ENCODE measurements around the gene RPL15. TPM values are rescaled to one million over a fixed set of nuclear protein-coding genes. Genes with fewer than 3 reads are reported as not detected.

The RPL15 gene
- polyA plus RNA-seq (2011; rRNA removed) (2,933 and 3,149 TPM in 2 replicates), polyA plus RNA-seq (2017; fragmentation: RNase III; extraction: RNeasy Plus Mini Kit Qiagen cat#74134 plus additional on column Dnase treatment) (2,088 to 2,178 TPM (median 2,158 TPM) in 3 replicates), polyA minus RNA-seq (2011; rRNA and poly(A)+ RNA removed) (1,758 and 1,776 TPM in 2 replicates)
- 4,919 and 4,999 TPM in 2 replicates for polyA plus RNA-seq (2012; cell fraction: cytosol; rRNA removed)
- 2,649 and 2,666 TPM in 2 replicates for polyA plus RNA-seq (2012; cell fraction: nucleus; rRNA removed)

DNA sequence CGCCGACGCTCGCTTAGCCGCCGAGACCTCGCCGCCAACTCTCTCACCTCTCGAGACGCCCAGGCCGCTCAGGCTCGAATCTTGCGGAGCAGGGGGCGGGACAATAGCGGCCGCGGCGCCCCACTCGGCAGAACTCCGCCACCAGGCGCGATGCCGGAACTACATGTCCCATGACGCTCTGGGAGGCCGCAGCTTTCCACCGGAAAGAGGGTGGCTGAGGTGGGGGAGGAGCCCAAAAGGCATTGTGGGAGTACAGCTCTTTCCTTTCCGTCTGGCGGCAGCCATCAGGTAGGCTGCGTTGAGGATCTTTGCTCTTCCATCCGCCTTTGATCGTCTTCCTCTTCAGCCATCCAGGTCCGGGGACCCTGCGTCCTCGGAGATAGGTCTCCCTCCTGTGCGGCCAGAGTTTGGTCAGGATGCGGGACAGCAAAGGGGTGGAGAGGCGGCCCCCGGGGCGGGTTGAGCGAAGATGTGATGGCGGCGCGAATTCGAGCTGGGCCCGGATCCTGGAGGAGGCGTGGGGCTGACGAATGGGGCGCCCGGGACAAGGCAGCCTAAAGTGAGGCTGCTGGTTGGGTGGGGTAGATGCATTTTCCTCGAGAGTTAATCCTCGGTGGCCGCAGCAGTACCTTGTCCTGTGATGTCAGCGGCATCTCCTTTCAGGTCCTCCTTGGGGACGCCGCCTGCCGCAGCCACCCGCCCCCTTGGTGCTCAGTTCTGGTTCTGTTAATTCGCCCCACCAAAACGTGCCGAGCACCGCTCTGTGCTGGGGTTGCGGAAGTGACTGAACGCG lies at the start of gene RPL15, which contains the start of gene NKIRAS1:
RPL15 (plus strand) TSS at position 247 of the 793 bp plus-strand sequence. CDS start 728 bp downstream, outside the sequence.
NKIRAS1 (minus strand) TSS at position 105 of the 793 bp plus-strand sequence. CDS start 6,086 bp downstream, outside the sequence.
- ChIA-PET CTCF (interaction anchor here (1.4 to 3.2 kb wide), 2 partner anchors 28 to 41 kb away, joined by 3 to 7 read pairs; no protein-coding TSS in a partner anchor), POLR2A (interaction anchor here (0.6 to 2.2 kb wide), 50 partner anchors 8 to 727 kb away, joined by 3 to 51 read pairs (median 4); no protein-coding TSS in a partner anchor)
- DNase-seq (ENCODE audit: low read depth in 1 of 2, low spot score in 1 of 2) (peak; percentile 94 to 97), FAIRE-seq (no peak), ATAC-seq (peak; percentile 94 to 95)
- peaks cover 46% of the 10 kb centered on the region for H3K4me1 ChIP-seq
- H3K27ac ChIP-seq = peak within 1 kb of the TSS; percentile 97 to 99
- 3% methylated on average over 36 of the region's 64 CpGs for WGBS (ENCODE audit: missing lambda C conversion rate)
- peak within 1 kb of the TSS; percentile 98 for H3K4me2 ChIP-seq
- peak within 1 kb of the TSS; percentile 91 for H3K4me3 ChIP-seq
- no peaks in the 10 kb centered on the region for H3K9me3 ChIP-seq
- TF ChIP-seq KDM1A (IDR thresholded peaks at IDR 0.05; ENCODE audit: low read depth) (no peak), EP300 (IDR thresholded peaks at IDR 0.05) (no peak; a peak in 1 of 5 replicates), KDM5A (IDR thresholded peaks at IDR 0.05) (no peak), JUN (IDR thresholded peaks at IDR 0.05) (peak; percentile 92 to 99), POLR2A (IDR thresholded peaks at IDR 0.05; ENCODE audit: low read length) (peak; percentile 99), HOXB13 (CRISPR knock-in tag; IDR thresholded peaks at IDR 0.05; ENCODE audit: low read depth) (no peak), REST (IDR thresholded peaks at IDR 0.05) (peak; percentile 14; the same call in 1 of the 2 replicates), TP53 (CRISPR knock-in tag; IDR thresholded peaks at IDR 0.05) (peak; percentile 19; the same call in 1 of the 2 replicates), FOXS1 (CRISPR knock-in tag; IDR thresholded peaks at IDR 0.05) (peak; percentile 57; the same call in 1 of the 2 replicates), CBX2 (IDR thresholded peaks at IDR 0.05; ENCODE audit: borderline replicate concordance, low read depth) (no peak), CBX8 (IDR thresholded peaks at IDR 0.05) (no peak), FOSB (CRISPR knock-in tag; IDR thresholded peaks at IDR 0.05) (peak; percentile 67; the same call in 1 of the 2 replicates), CHD4 (IDR thresholded peaks at IDR 0.05; ENCODE audit: borderline replicate concordance) (no peak), NFE2L2 (conservative IDR thresholded peaks at IDR 0.05; ENCODE audit: low read length) (no peak), MAFK (IDR thresholded peaks at IDR 0.05; ENCODE audit: partially characterized antibody) (no peak), ZC3H11A (IDR thresholded peaks at IDR 0.05) (no peak), CEBPB (IDR thresholded peaks at IDR 0.05) (no peak), NR3C1 (IDR thresholded peaks at IDR 0.05) (no peak), HOXB5 (CRISPR knock-in tag; IDR thresholded peaks at IDR 0.05) (0 out of 2 replicates have a peak, but pooled peaks have one; percentile 48), GATA3 (IDR thresholded peaks at IDR 0.05; ENCODE audit: borderline replicate concordance) (no peak; the same call in 1 of the 2 replicates), RNF2 (IDR thresholded peaks at IDR 0.05; ENCODE audit: borderline replicate concordance, low read depth) (no peak), NPAS2 (CRISPR knock-in tag; IDR thresholded peaks at IDR 0.05; ENCODE audit: borderline replicate concordance) (no peak), MAZ (IDR thresholded peaks at IDR 0.05; ENCODE audit: borderline replicate concordance, low read depth, low read length) (no peak), HOXA7 (CRISPR knock-in tag; IDR thresholded peaks at IDR 0.05) (peak; percentile 77; the same call in 1 of the 2 replicates), SMC3 (IDR thresholded peaks at IDR 0.05) (peak; percentile 19; the same call in 2 of the 3 replicates), POLR2AphosphoS2 (conservative IDR thresholded peaks at IDR 0.05; ENCODE audit: low read length) (no peak), RARB (CRISPR knock-in tag; IDR thresholded peaks at IDR 0.05) (no peak), RAD21 (conservative IDR thresholded peaks at IDR 0.05 in 1 of 2, IDR thresholded peaks at IDR 0.05 in 1 of 2) (peak in 1 of 2 experiments; percentile 5; a peak in 1 of 5 replicates), HDAC2 (IDR thresholded peaks at IDR 0.05) (no peak; the same call in 1 of the 2 replicates)
- TF ChIP-seq, protein P1, sequence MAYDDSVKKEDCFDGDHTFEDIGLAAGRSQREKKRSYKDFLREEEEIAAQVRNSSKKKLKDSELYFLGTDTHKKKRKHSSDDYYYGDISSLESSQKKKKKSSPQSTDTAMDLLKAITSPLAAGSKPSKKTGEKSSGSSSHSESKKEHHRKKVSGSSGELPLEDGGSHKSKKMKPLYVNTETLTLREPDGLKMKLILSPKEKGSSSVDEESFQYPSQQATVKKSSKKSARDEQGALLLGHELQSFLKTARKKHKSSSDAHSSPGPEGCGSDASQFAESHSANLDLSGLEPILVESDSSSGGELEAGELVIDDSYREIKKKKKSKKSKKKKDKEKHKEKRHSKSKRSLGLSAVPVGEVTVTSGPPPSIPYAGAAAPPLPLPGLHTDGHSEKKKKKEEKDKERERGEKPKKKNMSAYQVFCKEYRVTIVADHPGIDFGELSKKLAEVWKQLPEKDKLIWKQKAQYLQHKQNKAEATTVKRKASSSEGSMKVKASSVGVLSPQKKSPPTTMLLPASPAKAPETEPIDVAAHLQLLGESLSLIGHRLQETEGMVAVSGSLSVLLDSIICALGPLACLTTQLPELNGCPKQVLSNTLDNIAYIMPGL (CRISPR knock-in tag; IDR thresholded peaks at IDR 0.05; ENCODE audit: borderline replicate concordance) = peak; percentile 22; the same call in 1 of the 2 replicates
- TF ChIP-seq, protein P2, sequence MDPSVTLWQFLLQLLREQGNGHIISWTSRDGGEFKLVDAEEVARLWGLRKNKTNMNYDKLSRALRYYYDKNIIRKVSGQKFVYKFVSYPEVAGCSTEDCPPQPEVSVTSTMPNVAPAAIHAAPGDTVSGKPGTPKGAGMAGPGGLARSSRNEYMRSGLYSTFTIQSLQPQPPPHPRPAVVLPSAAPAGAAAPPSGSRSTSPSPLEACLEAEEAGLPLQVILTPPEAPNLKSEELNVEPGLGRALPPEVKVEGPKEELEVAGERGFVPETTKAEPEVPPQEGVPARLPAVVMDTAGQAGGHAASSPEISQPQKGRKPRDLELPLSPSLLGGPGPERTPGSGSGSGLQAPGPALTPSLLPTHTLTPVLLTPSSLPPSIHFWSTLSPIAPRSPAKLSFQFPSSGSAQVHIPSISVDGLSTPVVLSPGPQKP (IDR thresholded peaks at IDR 0.05; ENCODE audit: low read depth, low read length) = no peak
- TF ChIP-seq, protein P3, sequence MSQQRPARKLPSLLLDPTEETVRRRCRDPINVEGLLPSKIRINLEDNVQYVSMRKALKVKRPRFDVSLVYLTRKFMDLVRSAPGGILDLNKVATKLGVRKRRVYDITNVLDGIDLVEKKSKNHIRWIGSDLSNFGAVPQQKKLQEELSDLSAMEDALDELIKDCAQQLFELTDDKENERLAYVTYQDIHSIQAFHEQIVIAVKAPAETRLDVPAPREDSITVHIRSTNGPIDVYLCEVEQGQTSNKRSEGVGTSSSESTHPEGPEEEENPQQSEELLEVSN (IDR thresholded peaks at IDR 0.05; ENCODE audit: borderline replicate concordance, low read depth) = peak; percentile 82
